IPS-20b (cell line): ENCODE measurements around the gene APOE.
A peak's percentile ranks its signal among the peaks of the same experiment; 100 is the strongest.
"Not testable (repeated sequence)": the region's sequence is repeated elsewhere in the genome, so short reads cannot be mapped to it uniquely, and the experiment has no call there.

Experiments used
- H3K27ac ChIP-seq: one replicate; pipeline ENCODE4 v1.5.1; 2013; ENCODE audit warnings: low read length
- H3K27me3 ChIP-seq: 2 replicates; pipeline ENCODE4 v1.6.1; 2013; ENCODE audit warnings: mild to moderate bottlenecking, low read length, inconsistent platforms; ENCODE audit not compliant: insufficient read depth
- H3K36me3 ChIP-seq: 2 replicates; pipeline ENCODE4 v1.6.1; 2013; ENCODE audit warnings: low read depth, mild to moderate bottlenecking, inconsistent platforms, low read length, moderate library complexity; ENCODE audit not compliant: insufficient read depth
- H3K4me1 ChIP-seq: 2 replicates; pipeline ENCODE4 v1.6.1; 2013; ENCODE audit warnings: mild to moderate bottlenecking, control low read depth, inconsistent platforms, low read length, moderate library complexity; ENCODE audit not compliant: insufficient read depth
- H3K4me3 ChIP-seq: 2 replicates; pipeline ENCODE4 v1.5.1; 2013; ENCODE audit warnings: mild to moderate bottlenecking, low read length, inconsistent platforms
- H3K9ac ChIP-seq: 2 replicates; pipeline ENCODE4 v1.6.1; 2013; ENCODE audit warnings: low read depth, mild to moderate bottlenecking, inconsistent platforms, low read length, moderate library complexity
- H3K9me3 ChIP-seq: 2 replicates; pipeline ENCODE4 v1.6.1; 2013; ENCODE audit warnings: mild to moderate bottlenecking, low read depth, low read length, inconsistent platforms; ENCODE audit not compliant: insufficient read depth

Gene APOE

DNA sequence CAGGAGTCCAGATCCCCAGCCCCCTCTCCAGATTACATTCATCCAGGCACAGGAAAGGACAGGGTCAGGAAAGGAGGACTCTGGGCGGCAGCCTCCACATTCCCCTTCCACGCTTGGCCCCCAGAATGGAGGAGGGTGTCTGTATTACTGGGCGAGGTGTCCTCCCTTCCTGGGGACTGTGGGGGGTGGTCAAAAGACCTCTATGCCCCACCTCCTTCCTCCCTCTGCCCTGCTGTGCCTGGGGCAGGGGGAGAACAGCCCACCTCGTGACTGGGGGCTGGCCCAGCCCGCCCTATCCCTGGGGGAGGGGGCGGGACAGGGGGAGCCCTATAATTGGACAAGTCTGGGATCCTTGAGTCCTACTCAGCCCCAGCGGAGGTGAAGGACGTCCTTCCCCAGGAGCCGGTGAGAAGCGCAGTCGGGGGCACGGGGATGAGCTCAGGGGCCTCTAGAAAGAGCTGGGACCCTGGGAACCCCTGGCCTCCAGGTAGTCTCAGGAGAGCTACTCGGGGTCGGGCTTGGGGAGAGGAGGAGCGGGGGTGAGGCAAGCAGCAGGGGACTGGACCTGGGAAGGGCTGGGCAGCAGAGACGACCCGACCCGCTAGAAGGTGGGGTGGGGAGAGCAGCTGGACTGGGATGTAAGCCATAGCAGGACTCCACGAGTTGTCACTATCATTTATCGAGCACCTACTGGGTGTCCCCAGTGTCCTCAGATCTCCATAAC is at the start of gene APOE:
Gene APOE (plus strand): TSS at position 360 of the 724 bp plus-strand sequence. CDS start 829 bp downstream, outside the sequence.
- Histone ChIP-seq H3K36me3 (peaks cover 53% of the 10 kb centered on the region), H3K4me3 (peak within 1 kb of the TSS; percentile 96), H3K9ac (peak within 1 kb of the TSS; percentile 97), H3K9me3 (no peaks in the 10 kb centered on the region), H3K27me3 (no peaks in the 10 kb centered on the region), H3K27ac (peak within 1 kb of the TSS; percentile 86), H3K4me1 (peaks cover 3% of the 10 kb centered on the region; the same call in 1 of the 2 replicates)

DNA sequence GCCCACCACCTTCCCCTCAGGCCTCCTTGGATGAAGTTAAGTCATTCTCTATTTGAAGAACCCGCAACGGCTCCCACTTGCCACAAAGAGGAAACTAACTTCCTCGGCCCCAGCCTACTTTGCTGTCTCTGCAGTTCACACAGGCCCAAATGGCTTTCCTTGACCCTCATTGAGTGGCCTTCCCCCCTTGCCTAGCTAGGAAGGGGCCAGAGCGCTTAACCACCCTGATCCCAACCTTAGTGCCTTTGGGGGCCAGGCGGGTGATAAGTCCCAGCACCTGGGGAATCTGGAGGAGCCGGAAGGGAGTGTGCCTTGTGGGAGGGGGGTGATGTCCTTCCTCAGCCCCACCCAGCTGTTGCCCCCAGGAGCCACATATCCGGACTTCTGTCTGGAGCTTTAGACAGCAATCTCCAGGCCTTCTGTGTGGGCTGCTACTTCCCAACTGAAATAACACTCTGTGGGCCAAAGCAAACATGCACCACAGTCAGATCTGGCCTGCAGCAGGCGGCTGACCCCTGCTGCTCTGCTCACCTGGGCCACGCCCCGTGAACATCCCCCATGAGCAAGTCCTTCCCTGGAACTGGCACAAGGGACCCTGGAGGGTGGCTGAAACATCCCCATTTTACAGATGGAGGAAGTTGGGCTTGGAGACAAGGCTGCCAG is 49.0 kb upstream of the APOE start:
- no peak overlapping the region for H3K27ac ChIP-seq
- peaks cover 30% of the 10 kb centered on the region for H3K36me3 ChIP-seq
- H3K4me1 ChIP-seq, result no peaks in the 10 kb centered on the region
- H3K27me3 ChIP-seq, result no peaks in the 10 kb centered on the region
- no peaks in the 10 kb centered on the region for H3K9me3 ChIP-seq
- no peak overlapping the region for H3K9ac ChIP-seq
- H3K4me3 ChIP-seq, result no peak overlapping the region

DNA sequence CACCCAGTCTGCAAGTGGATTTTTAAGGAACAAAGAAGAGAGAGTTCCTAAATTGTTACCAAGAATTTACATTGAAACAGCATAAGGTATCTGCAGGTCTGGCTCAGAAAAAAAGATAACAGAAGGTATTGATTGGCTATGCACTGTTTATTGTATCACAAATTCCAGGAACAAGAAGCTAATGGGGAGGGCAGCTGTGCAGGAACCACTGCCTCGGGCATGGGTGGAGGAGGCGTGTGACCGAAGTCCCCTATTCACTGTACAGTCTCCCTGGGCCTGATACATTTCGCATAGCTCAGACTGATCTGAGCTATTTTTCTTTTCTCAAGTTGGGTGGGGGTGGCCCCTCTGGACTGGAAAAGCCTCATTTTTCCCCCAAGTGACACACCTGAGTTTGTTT is 47.8 kb upstream of the APOE start:
- H3K9ac ChIP-seq, result no peak overlapping the region
- no peaks in the 10 kb centered on the region for H3K4me1 ChIP-seq
- peaks cover 35% of the 10 kb centered on the region for H3K36me3 ChIP-seq
- no peak overlapping the region for H3K4me3 ChIP-seq
- H3K27me3 ChIP-seq, result no peaks in the 10 kb centered on the region
- H3K27ac ChIP-seq, result no peak overlapping the region
- no peaks in the 10 kb centered on the region for H3K9me3 ChIP-seq

DNA sequence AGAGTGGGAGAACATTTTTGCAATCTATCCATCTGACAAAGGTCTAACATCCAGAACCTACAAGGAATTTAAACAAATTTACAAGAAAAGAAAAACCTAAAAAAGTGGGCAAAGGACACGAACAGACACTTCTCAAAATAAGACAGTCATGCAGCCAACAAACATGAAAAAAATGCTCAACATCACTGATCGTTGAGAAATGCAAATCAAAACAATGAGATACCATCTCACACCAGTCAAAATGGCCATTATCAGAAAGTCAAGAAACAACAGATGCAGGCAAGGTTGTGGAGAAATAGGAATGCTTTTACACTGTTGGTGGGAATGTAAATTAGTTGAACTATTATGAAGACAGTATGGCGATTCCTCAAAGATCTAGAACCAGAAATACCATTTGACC is 44.0 kb upstream of the APOE start:
- H3K4me3 ChIP-seq, H3K4me1 ChIP-seq, H3K9me3 ChIP-seq, H3K9ac ChIP-seq, H3K27me3 ChIP-seq, H3K27ac ChIP-seq: not testable (repeated sequence)
- peaks cover 48% of the 10 kb centered on the region for H3K36me3 ChIP-seq

DNA sequence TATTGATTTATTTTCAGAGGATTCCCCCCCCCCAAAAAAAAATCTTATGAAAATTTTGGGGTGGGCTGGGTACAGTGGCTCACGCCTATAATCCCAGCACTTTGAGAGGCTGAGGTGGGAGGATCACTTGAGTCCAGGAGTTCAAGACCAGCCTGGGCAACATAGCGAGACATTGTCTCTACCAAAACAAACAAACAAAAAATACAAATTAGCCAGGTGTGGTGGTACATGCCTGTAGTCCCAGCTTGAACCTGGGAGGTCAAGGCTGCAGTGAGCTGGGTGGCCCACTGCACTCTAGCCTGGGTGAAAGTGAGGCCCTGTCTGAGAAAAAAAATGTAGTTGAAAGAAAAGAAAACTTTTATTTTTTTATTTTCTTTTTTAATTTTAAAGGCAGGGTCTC is 41.6 kb upstream of the APOE start:
- H3K36me3 ChIP-seq, result peaks cover 64% of the 10 kb centered on the region
- H3K27ac ChIP-seq, result no peak overlapping the region
- no peaks in the 10 kb centered on the region for H3K27me3 ChIP-seq
- H3K9ac ChIP-seq, result no peak overlapping the region
- H3K4me3 ChIP-seq, result no peak overlapping the region
- no peaks in the 10 kb centered on the region for H3K9me3 ChIP-seq
- no peaks in the 10 kb centered on the region for H3K4me1 ChIP-seq

DNA sequence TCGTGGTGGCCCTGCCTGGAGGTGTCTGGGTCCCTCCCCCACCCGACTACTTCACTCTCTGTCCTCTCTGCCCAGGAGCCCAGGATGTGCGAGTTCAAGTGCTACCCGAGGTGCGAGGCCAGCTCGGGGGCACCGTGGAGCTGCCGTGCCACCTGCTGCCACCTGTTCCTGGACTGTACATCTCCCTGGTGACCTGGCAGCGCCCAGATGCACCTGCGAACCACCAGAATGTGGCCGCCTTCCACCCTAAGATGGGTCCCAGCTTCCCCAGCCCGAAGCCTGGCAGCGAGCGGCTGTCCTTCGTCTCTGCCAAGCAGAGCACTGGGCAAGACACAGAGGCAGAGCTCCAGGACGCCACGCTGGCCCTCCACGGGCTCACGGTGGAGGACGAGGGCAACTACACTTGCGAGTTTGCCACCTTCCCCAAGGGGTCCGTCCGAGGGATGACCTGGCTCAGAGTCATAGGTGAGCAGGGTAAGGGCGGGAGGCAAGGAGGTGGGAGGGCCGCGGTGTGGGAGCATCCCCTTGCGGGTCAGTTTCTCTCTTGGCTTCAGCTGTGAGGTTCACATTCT is 40.3 kb upstream of the APOE start:
- no peaks in the 10 kb centered on the region for H3K9me3 ChIP-seq
- H3K4me3 ChIP-seq, result no peak overlapping the region
- no peaks in the 10 kb centered on the region for H3K4me1 ChIP-seq
- no peak overlapping the region for H3K27ac ChIP-seq
- peaks cover 60% of the 10 kb centered on the region for H3K36me3 ChIP-seq
- no peak overlapping the region for H3K9ac ChIP-seq
- H3K27me3 ChIP-seq, result no peaks in the 10 kb centered on the region

DNA sequence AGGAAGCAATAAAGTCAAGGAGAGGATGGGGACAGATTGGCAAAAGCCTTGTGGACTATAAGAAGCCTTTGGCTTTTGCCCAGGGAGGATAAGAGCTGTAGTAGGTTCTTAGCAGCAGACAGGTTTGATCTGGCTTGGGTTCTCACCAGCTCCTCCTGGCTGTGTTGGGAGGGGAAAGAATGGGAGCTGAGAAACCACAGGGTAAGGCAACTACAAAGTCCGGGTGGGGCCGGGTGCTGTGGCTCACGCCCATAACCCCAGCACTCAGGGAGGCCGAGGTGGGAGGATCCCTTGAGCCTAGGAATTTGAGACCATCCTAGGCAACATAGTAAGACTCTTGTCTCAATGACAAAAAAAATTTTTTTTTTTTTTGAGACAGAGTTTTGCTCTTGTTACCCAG is 38.9 kb upstream of the APOE start:
- H3K4me1 ChIP-seq, result no peaks in the 10 kb centered on the region
- no peaks in the 10 kb centered on the region for H3K27me3 ChIP-seq
- H3K9ac ChIP-seq, result no peak overlapping the region
- peaks cover 56% of the 10 kb centered on the region for H3K36me3 ChIP-seq
- H3K27ac ChIP-seq, result no peak overlapping the region
- H3K9me3 ChIP-seq, result no peaks in the 10 kb centered on the region
- H3K4me3 ChIP-seq, result no peak overlapping the region

DNA sequence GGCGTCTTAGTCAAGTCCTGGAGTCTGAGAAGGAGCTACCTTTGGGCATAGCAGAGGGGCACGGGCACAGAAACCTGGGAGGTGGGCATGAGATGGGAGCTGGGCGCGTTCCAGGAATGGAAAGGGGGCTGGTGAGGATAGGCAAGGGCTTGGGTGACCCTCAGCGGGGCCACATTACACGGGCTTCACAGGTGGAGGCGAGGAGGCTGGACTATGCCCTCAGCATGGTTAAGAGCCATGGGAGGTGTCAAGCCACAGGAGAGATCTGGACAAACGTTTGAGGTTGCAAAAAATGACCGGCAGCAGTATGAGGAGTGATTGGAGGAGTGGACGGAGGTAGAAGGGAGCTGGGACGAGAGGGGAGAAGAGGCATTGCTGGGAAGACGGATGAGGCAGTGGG is 38.0 kb upstream of the APOE start:
- Histone ChIP-seq H3K27me3 (no peaks in the 10 kb centered on the region), H3K4me3 (no peak overlapping the region), H3K4me1 (no peaks in the 10 kb centered on the region), H3K9ac (no peak overlapping the region), H3K9me3 (no peaks in the 10 kb centered on the region), H3K36me3 (peaks cover 61% of the 10 kb centered on the region), H3K27ac (no peak overlapping the region)

DNA sequence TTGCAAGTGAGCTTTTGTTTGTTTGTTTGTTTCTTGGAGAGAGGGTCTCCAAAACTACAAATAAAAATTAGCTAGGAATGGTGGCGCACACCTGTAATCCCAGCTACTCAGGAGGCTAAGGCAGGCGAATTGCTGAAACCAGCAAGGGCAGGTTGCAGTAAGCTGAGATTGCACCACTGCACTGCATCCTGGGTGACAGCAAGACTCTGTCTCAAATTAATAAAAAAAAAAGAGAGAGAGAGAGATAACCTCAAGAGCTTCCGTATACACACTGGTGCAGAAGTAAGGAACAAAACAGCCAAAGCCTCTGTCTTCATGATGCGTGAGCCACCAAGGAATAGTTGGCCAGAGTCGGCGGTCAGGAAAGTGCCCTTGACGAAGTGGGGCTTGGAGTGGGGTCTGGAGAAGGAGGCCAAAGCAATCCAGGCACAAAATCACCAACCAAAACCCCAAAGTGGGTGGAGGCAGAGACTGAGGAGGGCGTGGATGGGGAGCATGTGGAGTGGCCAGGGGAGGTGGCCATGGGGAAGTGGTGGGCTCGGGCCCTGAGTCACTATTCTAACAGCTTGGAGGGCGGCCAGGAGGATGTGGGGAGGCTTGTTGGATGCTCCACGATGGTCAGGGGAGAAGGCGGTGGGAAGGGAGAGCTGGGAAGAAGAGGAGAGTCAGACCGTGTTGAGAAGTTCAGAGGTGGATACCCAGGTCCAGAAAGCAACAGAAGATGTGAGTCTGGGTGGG is 35.7 kb upstream of the APOE start:
- H3K4me1 ChIP-seq, result no peaks in the 10 kb centered on the region
- no peak overlapping the region for H3K9ac ChIP-seq
- no peak overlapping the region for H3K27ac ChIP-seq
- no peaks in the 10 kb centered on the region for H3K9me3 ChIP-seq
- no peak overlapping the region for H3K4me3 ChIP-seq
- H3K27me3 ChIP-seq, result no peaks in the 10 kb centered on the region
- H3K36me3 ChIP-seq, result peaks cover 81% of the 10 kb centered on the region

DNA sequence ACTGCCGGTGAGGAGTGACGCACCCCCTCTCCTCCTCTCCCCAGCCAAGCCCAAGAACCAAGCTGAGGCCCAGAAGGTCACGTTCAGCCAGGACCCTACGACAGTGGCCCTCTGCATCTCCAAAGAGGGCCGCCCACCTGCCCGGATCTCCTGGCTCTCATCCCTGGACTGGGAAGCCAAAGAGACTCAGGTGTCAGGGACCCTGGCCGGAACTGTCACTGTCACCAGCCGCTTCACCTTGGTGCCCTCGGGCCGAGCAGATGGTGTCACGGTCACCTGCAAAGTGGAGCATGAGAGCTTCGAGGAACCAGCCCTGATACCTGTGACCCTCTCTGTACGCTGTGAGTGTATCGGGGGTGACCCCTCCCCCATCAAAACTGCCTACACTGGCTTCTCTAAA is 33.8 kb upstream of the APOE start:
- H3K4me3 ChIP-seq, result no peak overlapping the region
- peaks cover 6% of the 10 kb centered on the region for H3K4me1 ChIP-seq
- H3K9me3 ChIP-seq, result no peaks in the 10 kb centered on the region
- peaks cover 82% of the 10 kb centered on the region for H3K36me3 ChIP-seq
- H3K9ac ChIP-seq, result no peak overlapping the region
- no peaks in the 10 kb centered on the region for H3K27me3 ChIP-seq
- H3K27ac ChIP-seq, result no peak overlapping the region

DNA sequence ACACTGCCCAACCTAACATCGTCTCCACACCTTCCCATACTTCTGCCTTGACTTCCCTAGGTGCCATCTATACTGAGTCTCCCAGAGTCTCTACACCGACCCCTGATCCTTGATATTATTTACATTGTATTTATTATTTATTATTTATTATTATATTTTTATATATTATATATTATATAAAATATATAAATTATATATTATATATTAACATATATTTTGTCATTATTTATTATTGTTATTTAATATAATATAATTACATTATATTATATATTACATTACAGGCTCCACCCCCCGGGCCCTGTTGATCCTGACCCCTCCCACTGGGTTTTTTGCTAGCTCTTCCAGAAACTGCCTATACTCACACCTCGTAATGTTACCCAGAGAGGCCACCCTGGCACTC is 32.9 kb upstream of the APOE start:
- Histone ChIP-seq H3K4me1 (peaks cover 10% of the 10 kb centered on the region), H3K27me3 (no peaks in the 10 kb centered on the region), H3K4me3 (no peak overlapping the region), H3K9ac (no peak overlapping the region), H3K27ac (no peak overlapping the region), H3K36me3 (peaks cover 84% of the 10 kb centered on the region), H3K9me3 (no peaks in the 10 kb centered on the region)
